ENCODE data around the gene PCDHA1.
A peak's percentile ranks its signal among the peaks of the same experiment; 100 is the strongest.
"Not testable (repeated sequence)": the region's sequence is repeated elsewhere in the genome, so short reads cannot be mapped to it uniquely, and the experiment has no call there.

PCDHA1 gene

GRCh38 chr5:140802781-140803271 lies 16.9 kb downstream of the PCDHA1 start:
- no peak for DNase-seq (ENCODE audit: low read depth in 1 of 2, low spot score in 1 of 2)
- no peak for TF ChIP-seq POLR2AphosphoS5 (IDR thresholded peaks at IDR 0.05; ENCODE audit: low read depth)
- TF ChIP-seq CTCF (IDR thresholded peaks at IDR 0.05; ENCODE audit: insufficient read depth, low read length): no peak
- no peak for TF ChIP-seq SPI1 (IDR thresholded peaks at IDR 0.05; ENCODE audit: borderline replicate concordance, low read depth)
- TF ChIP-seq, protein P1, sequence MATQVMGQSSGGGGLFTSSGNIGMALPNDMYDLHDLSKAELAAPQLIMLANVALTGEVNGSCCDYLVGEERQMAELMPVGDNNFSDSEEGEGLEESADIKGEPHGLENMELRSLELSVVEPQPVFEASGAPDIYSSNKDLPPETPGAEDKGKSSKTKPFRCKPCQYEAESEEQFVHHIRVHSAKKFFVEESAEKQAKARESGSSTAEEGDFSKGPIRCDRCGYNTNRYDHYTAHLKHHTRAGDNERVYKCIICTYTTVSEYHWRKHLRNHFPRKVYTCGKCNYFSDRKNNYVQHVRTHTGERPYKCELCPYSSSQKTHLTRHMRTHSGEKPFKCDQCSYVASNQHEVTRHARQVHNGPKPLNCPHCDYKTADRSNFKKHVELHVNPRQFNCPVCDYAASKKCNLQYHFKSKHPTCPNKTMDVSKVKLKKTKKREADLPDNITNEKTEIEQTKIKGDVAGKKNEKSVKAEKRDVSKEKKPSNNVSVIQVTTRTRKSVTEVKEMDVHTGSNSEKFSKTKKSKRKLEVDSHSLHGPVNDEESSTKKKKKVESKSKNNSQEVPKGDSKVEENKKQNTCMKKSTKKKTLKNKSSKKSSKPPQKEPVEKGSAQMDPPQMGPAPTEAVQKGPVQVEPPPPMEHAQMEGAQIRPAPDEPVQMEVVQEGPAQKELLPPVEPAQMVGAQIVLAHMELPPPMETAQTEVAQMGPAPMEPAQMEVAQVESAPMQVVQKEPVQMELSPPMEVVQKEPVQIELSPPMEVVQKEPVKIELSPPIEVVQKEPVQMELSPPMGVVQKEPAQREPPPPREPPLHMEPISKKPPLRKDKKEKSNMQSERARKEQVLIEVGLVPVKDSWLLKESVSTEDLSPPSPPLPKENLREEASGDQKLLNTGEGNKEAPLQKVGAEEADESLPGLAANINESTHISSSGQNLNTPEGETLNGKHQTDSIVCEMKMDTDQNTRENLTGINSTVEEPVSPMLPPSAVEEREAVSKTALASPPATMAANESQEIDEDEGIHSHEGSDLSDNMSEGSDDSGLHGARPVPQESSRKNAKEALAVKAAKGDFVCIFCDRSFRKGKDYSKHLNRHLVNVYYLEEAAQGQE (IDR thresholded peaks at IDR 0.05; ENCODE audit: insufficient replicate concordance, low read depth): no peak
- no peak for TF ChIP-seq GABPA (IDR thresholded peaks at IDR 0.05; ENCODE audit: low read depth)

GRCh38 chr5:140806834-140807775 lies 21.2 kb downstream of the PCDHA1 start, which contains the start of gene PCDHA4:
Gene PCDHA4, plus strand, starts transcription at chr5:140807068.
- no peak for DNase-seq (ENCODE audit: low read depth in 1 of 2, low spot score in 1 of 2)

More at GRCh38 chr5:140802781-140803271, 16.9 kb downstream of the PCDHA1 start:
- no peak overlapping the region for H3K27ac ChIP-seq (replicated peaks)
- H3K27me3 ChIP-seq (ENCODE audit: insufficient read depth, poor library complexity, severe bottlenecking): no peaks in the 10 kb centered on the region
- no peak overlapping the region for H3K4me3 ChIP-seq (replicated peaks; ENCODE audit: insufficient read depth, low read length)

DNA sequence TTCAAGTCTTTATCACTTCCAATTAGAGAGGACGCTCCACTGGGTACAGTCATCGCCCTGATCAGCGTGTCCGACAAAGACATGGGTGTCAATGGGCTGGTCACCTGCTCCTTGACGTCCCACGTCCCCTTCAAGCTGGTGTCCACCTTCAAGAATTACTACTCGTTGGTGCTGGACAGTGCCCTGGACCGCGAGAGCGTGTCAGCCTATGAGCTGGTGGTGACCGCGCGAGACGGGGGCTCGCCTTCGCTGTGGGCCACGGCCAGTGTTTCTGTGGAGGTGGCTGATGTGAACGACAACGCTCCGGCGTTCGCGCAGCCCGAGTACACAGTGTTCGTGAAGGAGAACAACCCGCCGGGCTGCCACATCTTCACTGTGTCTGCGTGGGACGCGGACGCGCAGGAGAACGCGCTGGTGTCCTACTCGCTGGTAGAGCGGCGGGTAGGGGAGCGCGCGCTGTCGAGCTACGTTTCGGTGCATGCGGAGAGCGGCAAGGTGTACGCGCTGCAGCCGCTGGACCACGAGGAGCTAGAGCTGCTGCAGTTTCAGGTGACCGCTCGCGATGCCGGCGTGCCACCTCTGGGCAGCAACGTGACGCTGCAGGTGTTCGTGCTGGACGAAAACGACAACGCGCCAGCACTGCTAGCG lies 22.4 kb downstream of the PCDHA1 start:
- DNase-seq (ENCODE audit: low read depth in 1 of 2, low spot score in 1 of 2); H3K27me3 ChIP-seq (ENCODE audit: insufficient read depth, poor library complexity, severe bottlenecking); H3K27ac ChIP-seq (replicated peaks); H3K4me3 ChIP-seq (replicated peaks; ENCODE audit: insufficient read depth, low read length): not testable (repeated sequence)

More at GRCh38 chr5:140806834-140807775, 21.2 kb downstream of the PCDHA1 start, which contains the start of gene PCDHA4:
- H3K27ac ChIP-seq (replicated peaks): no peak within 1 kb of the TSS
- no peak within 1 kb of the TSS for H3K4me3 ChIP-seq (replicated peaks; ENCODE audit: insufficient read depth, low read length)
- H3K27me3 ChIP-seq (ENCODE audit: insufficient read depth, poor library complexity, severe bottlenecking): no peaks in the 10 kb centered on the region
- TF ChIP-seq, protein P1 (IDR thresholded peaks at IDR 0.05; ENCODE audit: insufficient replicate concordance, low read depth): no peak
- no peak for TF ChIP-seq GABPA (IDR thresholded peaks at IDR 0.05; ENCODE audit: low read depth)
- TF ChIP-seq CTCF (IDR thresholded peaks at IDR 0.05; ENCODE audit: insufficient read depth, low read length): peak; percentile 3
- TF ChIP-seq SPI1 (IDR thresholded peaks at IDR 0.05; ENCODE audit: borderline replicate concordance, low read depth): no peak
- no peak for TF ChIP-seq POLR2AphosphoS5 (IDR thresholded peaks at IDR 0.05; ENCODE audit: low read depth)

GRCh38 chr5:140808889-140809291 lies 22.9 kb downstream of the PCDHA1 start:
- no peak overlapping the region for H3K27ac ChIP-seq (replicated peaks)
- TF ChIP-seq POLR2AphosphoS5 (IDR thresholded peaks at IDR 0.05; ENCODE audit: low read depth) (no peak), GABPA (IDR thresholded peaks at IDR 0.05; ENCODE audit: low read depth) (no peak), SPI1 (IDR thresholded peaks at IDR 0.05; ENCODE audit: borderline replicate concordance, low read depth) (no peak), CTCF (IDR thresholded peaks at IDR 0.05; ENCODE audit: insufficient read depth, low read length) (no peak)
- TF ChIP-seq, protein P1 (IDR thresholded peaks at IDR 0.05; ENCODE audit: insufficient replicate concordance, low read depth): no peak
- H3K27me3 ChIP-seq (ENCODE audit: insufficient read depth, poor library complexity, severe bottlenecking): no peaks in the 10 kb centered on the region
- no peak overlapping the region for H3K4me3 ChIP-seq (replicated peaks; ENCODE audit: insufficient read depth, low read length)
- no peak for DNase-seq (ENCODE audit: low read depth in 1 of 2, low spot score in 1 of 2)

All from HL-60 (cell line).